ENCODE data around the gene NCEH1. TPM values are rescaled to one million over a fixed set of nuclear protein-coding genes. Genes with fewer than 3 reads are reported as not detected.
"Not testable (repeated sequence)": the region's sequence is repeated elsewhere in the genome, so short reads cannot be mapped to it uniquely, and the experiment has no call there.

NCEH1 gene
- total and polyA plus RNA-seq, 4 donors = 6.3 to 52.1 (median 10.6) TPM

GRCh38 chr3:172707030-172707429 lies 3.8 kb downstream of the NCEH1 start:
- no peak for TF ChIP-seq CTCF (IDR thresholded peaks at IDR 0.05; ENCODE audit: control extremely low read depth, extremely low read depth)
- ATAC-seq (ENCODE audit: insufficient read depth, low FRiP score) (no peak), DNase-seq (no peak)
- no peak overlapping the region for H3K4me3 ChIP-seq
- no peak overlapping the region for H3K9ac ChIP-seq (ENCODE audit: insufficient read depth in 1 of 2, low read length in 2 of 2)
- H3K27ac ChIP-seq (ENCODE audit: low read depth in 1 of 2, low read length in 1 of 2) = no peak overlapping the region
- peaks cover 0 to 20% (median 4%) of the 10 kb centered on the region in 5 donors for H3K4me1 ChIP-seq (ENCODE audit: control insufficient read depth in 5 of 5, insufficient read depth in 5 of 5, low read length in 5 of 5)
- no peaks in the 10 kb centered on the region for H3K36me3 ChIP-seq (ENCODE audit: control insufficient read depth in 4 of 4, insufficient read depth in 4 of 4, low read length in 4 of 4)
- no peaks in the 10 kb centered on the region for H3K9me3 ChIP-seq (ENCODE audit: control insufficient read depth in 4 of 4, insufficient read depth in 3 of 4, low read length in 3 of 4)
- peaks cover 0 to 3% (median 0%) of the 10 kb centered on the region in 3 donors for H3K27me3 ChIP-seq (ENCODE audit: control insufficient read depth in 3 of 3, insufficient read depth in 3 of 3, low read length in 2 of 3)
- WGBS, 2 donors = 77 to 81% methylated on average over 2 of the region's 2 CpGs

DNA sequence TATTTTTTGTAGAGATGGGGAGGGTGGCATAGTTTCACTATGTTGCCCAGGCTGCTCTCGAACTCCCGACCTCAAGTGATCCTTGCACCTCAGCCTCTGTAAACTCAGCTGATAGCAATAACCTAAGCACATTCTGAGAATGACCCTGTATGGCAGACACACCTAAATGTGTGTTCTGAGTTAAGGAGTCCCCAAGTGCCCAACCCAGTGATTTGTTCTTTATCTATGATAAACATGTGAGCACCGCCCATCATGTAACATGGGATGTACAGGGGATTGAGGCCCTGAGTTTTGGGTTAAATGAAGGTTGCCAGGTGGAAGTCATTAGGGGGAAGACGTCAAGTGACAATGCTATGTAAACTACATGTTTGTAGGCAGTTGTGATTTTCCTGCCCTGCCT lies 5.7 kb downstream of the NCEH1 start:
- TF ChIP-seq CTCF (IDR thresholded peaks at IDR 0.05; ENCODE audit: control extremely low read depth, extremely low read depth) = no peak
- Histone ChIP-seq H3K9me3 (ENCODE audit: control insufficient read depth in 4 of 4, insufficient read depth in 3 of 4, low read length in 3 of 4) (no peaks in the 10 kb centered on the region), H3K27me3 (ENCODE audit: control insufficient read depth in 3 of 3, insufficient read depth in 3 of 3, low read length in 2 of 3) (peaks cover 0 to 3% (median 0%) of the 10 kb centered on the region in 3 donors), H3K9ac (ENCODE audit: insufficient read depth in 1 of 2, low read length in 2 of 2) (no peak overlapping the region), H3K27ac (ENCODE audit: low read depth in 1 of 2, low read length in 1 of 2) (no peak overlapping the region), H3K36me3 (ENCODE audit: control insufficient read depth in 4 of 4, insufficient read depth in 4 of 4, low read length in 4 of 4) (no peaks in the 10 kb centered on the region), H3K4me1 (ENCODE audit: control insufficient read depth in 5 of 5, insufficient read depth in 5 of 5, low read length in 5 of 5) (peaks cover 0 to 27% (median 4%) of the 10 kb centered on the region in 5 donors), H3K4me3 (no peak overlapping the region)
- no peak for ATAC-seq (ENCODE audit: insufficient read depth, low FRiP score)
- 85 to 89% methylated on average over 4 of the region's 4 CpGs for WGBS, 2 donors
- no peak for DNase-seq

- no peak for TF ChIP-seq CTCF (IDR thresholded peaks at IDR 0.05; ENCODE audit: control extremely low read depth, extremely low read depth)
- Histone ChIP-seq H3K9ac (ENCODE audit: insufficient read depth in 1 of 2, low read length in 2 of 2) (no peak overlapping the region), H3K27me3 (ENCODE audit: control insufficient read depth in 3 of 3, insufficient read depth in 3 of 3, low read length in 2 of 3) (peaks cover 0 to under 1% (median 0%) of the 10 kb centered on the region in 3 donors), H3K27ac (ENCODE audit: low read depth in 1 of 2, low read length in 1 of 2) (no peak overlapping the region), H3K4me1 (ENCODE audit: control insufficient read depth in 5 of 5, insufficient read depth in 5 of 5, low read length in 5 of 5) (peaks cover 0 to 19% (median 0%) of the 10 kb centered on the region in 5 donors), H3K36me3 (ENCODE audit: control insufficient read depth in 4 of 4, insufficient read depth in 4 of 4, low read length in 4 of 4) (peaks cover 0 to 3% (median 0%) of the 10 kb centered on the region in 4 donors), H3K9me3 (ENCODE audit: control insufficient read depth in 4 of 4, insufficient read depth in 3 of 4, low read length in 3 of 4) (no peaks in the 10 kb centered on the region), H3K4me3 (no peak overlapping the region)
- 22 to 48% methylated on average over 1 of the region's 1 CpG for WGBS, 2 donors
- ATAC-seq (ENCODE audit: insufficient read depth, low FRiP score) (no peak), DNase-seq (no peak)
These were observed 6.9 kb downstream of the NCEH1 start for GRCh38 chr3:172704001-172704400.

- not testable (repeated sequence) for H3K4me3 ChIP-seq; DNase-seq; H3K9me3 ChIP-seq (ENCODE audit: control insufficient read depth in 4 of 4, insufficient read depth in 3 of 4, low read length in 3 of 4); ATAC-seq (ENCODE audit: insufficient read depth, low FRiP score); H3K36me3 ChIP-seq (ENCODE audit: control insufficient read depth in 4 of 4, insufficient read depth in 4 of 4, low read length in 4 of 4); H3K27me3 ChIP-seq (ENCODE audit: control insufficient read depth in 3 of 3, insufficient read depth in 3 of 3, low read length in 2 of 3); H3K9ac ChIP-seq (ENCODE audit: insufficient read depth in 1 of 2, low read length in 2 of 2); H3K27ac ChIP-seq (ENCODE audit: low read depth in 1 of 2, low read length in 1 of 2)
- 87 to 92% methylated on average over 3 of the region's 3 CpGs for WGBS, 2 donors
- peaks cover 0 to 20% (median 0%) of the 10 kb centered on the region in 5 donors for H3K4me1 ChIP-seq (ENCODE audit: control insufficient read depth in 5 of 5, insufficient read depth in 5 of 5, low read length in 5 of 5)
These were observed 8.1 kb downstream of the NCEH1 start for GRCh38 chr3:172702731-172703130.

All from lung (tissue), 12 donors.